Esophagus squamous epithelium (tissue), 5 donors: ENCODE results near the gene DDX24. TPM values are rescaled to one million over a fixed set of nuclear protein-coding genes. Genes with fewer than 3 reads are reported as not detected.

Experiments used
- DNase-seq: peaks from one replicate; lab custom pipeline; 2025; lab: John Stamatoyannopoulos, UW
- H3K27ac ChIP-seq, 4 donors: fragments of 200-600 bp; sonication (generic); one replicate each; pipeline ENCODE4 v1.5.1; 2016 to 2019; ENCODE audit warnings: mild to moderate bottlenecking in 1 of 4
- H3K27me3 ChIP-seq, 4 donors: fragments of 200-600 bp; sonication (generic); 1 replicate in 3 of 4; 2 replicates in 1 of 4; pipeline versions ENCODE4 v1.5.1 to v1.6.0; 2017 to 2021; ENCODE audit warnings: antibody characterized with exemption in 1 of 4
- H3K36me3 ChIP-seq, 3 donors: fragments of 200-600 bp; sonication (generic); one replicate each; pipeline ENCODE4 v1.5.1; 2016 to 2019
- H3K4me1 ChIP-seq, 3 donors: fragments of 200-600 bp; sonication (generic); one replicate each; pipeline ENCODE4 v1.5.1; 2017 to 2019
- H3K4me3 ChIP-seq, 4 donors: fragments of 200-600 bp; sonication (generic); 1 replicate in 3 of 4; 2 replicates in 1 of 4; pipeline ENCODE4 v1.5.1; 2016 to 2019; ENCODE audit warnings: mild to moderate bottlenecking in 2 of 4, moderate library complexity in 1 of 4
- H3K9me3 ChIP-seq, 3 donors: fragments of 200-600 bp; sonication (generic); one replicate each; pipeline ENCODE4 v1.5.1; 2016 to 2019
- CTCF ChIP-seq, 6 experiments: fragments of 450-650 bp in 4 of 6; fragments of 200-600 bp in 2 of 6; sonication (generic) in 2 of 6; IDR thresholded peaks; one replicate each; pipeline ENCODE4 v1.5.1; 2016 to 2019; ENCODE audit warnings: antibody characterized with exemption in 6 of 6, mild to moderate bottlenecking in 4 of 6, moderate library complexity in 4 of 6
- POLR2A ChIP-seq, 4 donors: fragments of 450-650 bp; IDR thresholded peaks; one replicate each; pipeline ENCODE4 v1.6.1; 2017; ENCODE audit warnings: antibody characterized with exemption in 4 of 4, mild to moderate bottlenecking in 4 of 4, moderate library complexity in 3 of 4
- WGBS, 2 donors: methylation state at CpG; one replicate each; pipeline ENCODE4 v1.1.5; 2018; 5-methylcytosine and 5-hydroxymethylcytosine counted together
- intact Hi-C: fragments of 100-400 bp; cut with DNase I; formaldehyde crosslinking; loops from one replicate; pipeline ENCODE4 v1.15.0; 2022
- total RNA-seq, 4 donors: library from RNA; depleted of rRNA; stranded (reverse); fragments of >200 nt; gene quantifications; one replicate each; pipeline ENCODE4 v1.1.0, GENCODE V29; 2016
- donor health status: DM: yes; HTN: yes; CAD: no.

Gene DDX24
- total RNA-seq, 4 donors from 2014 or later: 63.9 to 114 (median 71.9) TPM

DNA sequence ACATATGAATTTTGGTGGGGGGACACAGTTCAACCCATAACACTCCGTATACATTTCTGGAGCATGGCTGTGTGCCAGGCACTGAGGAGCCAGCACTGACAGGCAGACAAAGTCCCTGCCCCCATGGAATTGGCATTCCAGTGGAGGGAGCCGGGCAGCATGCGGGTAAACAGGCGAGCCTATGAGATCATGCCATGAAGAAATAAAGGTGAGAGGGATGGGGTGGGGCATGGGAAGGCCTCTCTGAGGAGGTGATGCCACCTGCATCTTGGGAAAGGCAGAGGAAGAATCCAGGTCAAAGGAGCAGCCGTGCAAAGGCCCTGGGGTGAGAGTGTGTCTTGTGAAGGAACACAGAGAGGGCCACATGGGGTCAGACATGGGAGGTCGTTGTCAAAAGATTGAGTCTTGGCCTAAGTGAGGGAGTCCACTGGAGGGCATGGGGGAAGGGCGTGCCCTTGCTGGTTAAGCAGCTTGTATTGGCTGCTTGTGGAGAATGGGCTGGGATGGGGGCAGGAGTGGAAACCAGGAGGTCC lies 51.3 kb downstream of the DDX24 start:
- intact Hi-C loops: loop anchor here (5.0 kb wide), 1 partner anchor 108 kb away; no protein-coding TSS in a partner anchor

DNA sequence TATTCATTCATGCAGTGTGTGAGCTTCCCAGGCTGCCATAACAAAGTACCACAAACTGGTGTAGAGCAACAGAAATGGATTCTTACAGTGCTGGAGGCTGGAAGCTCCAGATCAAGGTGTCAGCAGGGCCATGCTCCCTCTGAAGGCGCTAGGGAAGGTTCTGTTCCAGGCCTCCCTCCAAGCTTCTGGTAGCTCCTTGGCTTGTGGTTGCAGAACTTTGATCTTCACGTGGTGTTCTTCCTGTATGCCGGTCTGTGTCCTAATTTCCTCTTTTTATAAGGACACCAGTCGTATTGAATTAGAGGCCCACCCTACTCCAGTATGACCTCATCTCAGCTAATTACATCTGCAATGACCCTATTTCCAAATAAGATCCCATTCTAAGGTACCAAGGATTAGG lies 51.7 kb downstream of the DDX24 start:
- no peaks in the 10 kb centered on the region for H3K36me3 ChIP-seq
- H3K27ac ChIP-seq: no peak overlapping the region
- no peak for DNase-seq
- intact Hi-C loops: no loop called here
- peaks cover 7 to 32% (median 18%) of the 10 kb centered on the region in 3 donors for H3K4me1 ChIP-seq
- H3K27me3 ChIP-seq: no peaks in the 10 kb centered on the region
- TF ChIP-seq POLR2A (IDR thresholded peaks at IDR 0.05) (no peak), CTCF (IDR thresholded peaks at IDR 0.05) (no peak)
- WGBS, 2 donors: 72 to 73% methylated on average over 4 of the region's 4 CpGs
- no peak overlapping the region for H3K4me3 ChIP-seq
- no peaks in the 10 kb centered on the region for H3K9me3 ChIP-seq

More for the DNA sequence above, 51.3 kb downstream of the DDX24 start:
- Histone ChIP-seq H3K36me3 (no peaks in the 10 kb centered on the region), H3K27me3 (no peaks in the 10 kb centered on the region), H3K9me3 (no peaks in the 10 kb centered on the region), H3K4me3 (no peak overlapping the region), H3K4me1 (peaks cover 7 to 32% (median 18%) of the 10 kb centered on the region in 3 donors), H3K27ac (no peak overlapping the region)
- DNase-seq: no peak
- WGBS, 2 donors: 84 to 85% methylated on average over 6 to 7 of the region's 7 CpGs
- TF ChIP-seq CTCF (IDR thresholded peaks at IDR 0.05) (no peak), POLR2A (IDR thresholded peaks at IDR 0.05) (no peak)

GRCh38 chr14:94028450-94028826 lies 52.6 kb downstream of the DDX24 start:
- H3K4me1 ChIP-seq: peaks cover 7 to 32% (median 18%) of the 10 kb centered on the region in 3 donors
- no peaks in the 10 kb centered on the region for H3K36me3 ChIP-seq
- DNase-seq: no peak
- WGBS, 2 donors: 49 to 53% methylated on average over 3 to 4 of the region's 4 CpGs
- H3K27ac ChIP-seq: no peak overlapping the region
- intact Hi-C loops: no loop called here
- no peak for TF ChIP-seq CTCF (IDR thresholded peaks at IDR 0.05)
- no peak for TF ChIP-seq POLR2A (IDR thresholded peaks at IDR 0.05)
- H3K9me3 ChIP-seq: no peaks in the 10 kb centered on the region
- H3K27me3 ChIP-seq: no peaks in the 10 kb centered on the region
- H3K4me3 ChIP-seq: no peak overlapping the region

- no peak for DNase-seq
- H3K4me3 ChIP-seq: peak overlapping the region in 1 of 4 donors; percentile 95
- TF ChIP-seq CTCF (IDR thresholded peaks at IDR 0.05): no peak
- TF ChIP-seq POLR2A (IDR thresholded peaks at IDR 0.05): no peak
These were observed 53.2 kb downstream of the DDX24 start for GRCh38 chr14:94027566-94028449.

More at GRCh38 chr14:94027566-94028449, 53.2 kb downstream of the DDX24 start:
- Histone ChIP-seq H3K9me3 (no peaks in the 10 kb centered on the region), H3K36me3 (no peaks in the 10 kb centered on the region), H3K27ac (no peak overlapping the region), H3K27me3 (no peaks in the 10 kb centered on the region), H3K4me1 (peaks cover 7 to 37% (median 18%) of the 10 kb centered on the region in 3 donors)
- intact Hi-C loops: no loop called here
- WGBS, 2 donors: 61 to 83% methylated on average over 4 to 6 of the region's 14 CpGs
